A673 (cell line): Measurements from ENCODE around the gene MAP10.

Experiments used
- EZH2 ChIP-seq: fragments of 200-600 bp; sonication (generic); IDR thresholded peaks from 2 replicates; pipeline ENCODE4 v1.6.1; 2017; ENCODE audit warnings: borderline replicate concordance, low read depth, mild to moderate bottlenecking, mixed read lengths, antibody characterized with exemption, low read length; ENCODE audit not compliant: poor library complexity, severe bottlenecking
- TF ChIP-seq, protein P1 (sequence below): fragments of 300-800, 200-600 bp; sonication (generic); conservative IDR thresholded peaks from 2 replicates; pipeline ENCODE4 v1.5.1; 2017; ENCODE audit warnings: low read depth, mild to moderate bottlenecking, antibody characterized with exemption, low read length, moderate library complexity, mixed read lengths

DNA sequence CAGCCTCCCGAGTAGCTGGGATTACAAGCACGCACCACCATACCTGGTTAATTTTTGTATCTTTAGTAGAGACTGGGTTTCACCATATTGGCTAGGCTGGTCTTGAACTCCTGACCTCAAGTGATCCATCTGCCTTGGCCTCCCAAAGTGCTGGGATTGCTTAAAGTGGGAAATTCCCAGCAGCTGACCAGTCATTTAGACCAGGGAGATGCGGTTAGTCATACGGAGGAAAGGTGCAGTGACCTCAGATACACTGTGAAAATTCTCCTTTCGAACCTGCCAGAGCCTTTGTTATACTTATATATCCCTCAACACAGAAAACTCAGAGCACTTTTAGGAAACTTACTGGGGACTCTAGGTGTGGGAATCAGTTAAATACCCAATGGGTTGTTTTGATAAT lies 39.6 kb downstream of the MAP10 start:
- TF ChIP-seq, protein P1, sequence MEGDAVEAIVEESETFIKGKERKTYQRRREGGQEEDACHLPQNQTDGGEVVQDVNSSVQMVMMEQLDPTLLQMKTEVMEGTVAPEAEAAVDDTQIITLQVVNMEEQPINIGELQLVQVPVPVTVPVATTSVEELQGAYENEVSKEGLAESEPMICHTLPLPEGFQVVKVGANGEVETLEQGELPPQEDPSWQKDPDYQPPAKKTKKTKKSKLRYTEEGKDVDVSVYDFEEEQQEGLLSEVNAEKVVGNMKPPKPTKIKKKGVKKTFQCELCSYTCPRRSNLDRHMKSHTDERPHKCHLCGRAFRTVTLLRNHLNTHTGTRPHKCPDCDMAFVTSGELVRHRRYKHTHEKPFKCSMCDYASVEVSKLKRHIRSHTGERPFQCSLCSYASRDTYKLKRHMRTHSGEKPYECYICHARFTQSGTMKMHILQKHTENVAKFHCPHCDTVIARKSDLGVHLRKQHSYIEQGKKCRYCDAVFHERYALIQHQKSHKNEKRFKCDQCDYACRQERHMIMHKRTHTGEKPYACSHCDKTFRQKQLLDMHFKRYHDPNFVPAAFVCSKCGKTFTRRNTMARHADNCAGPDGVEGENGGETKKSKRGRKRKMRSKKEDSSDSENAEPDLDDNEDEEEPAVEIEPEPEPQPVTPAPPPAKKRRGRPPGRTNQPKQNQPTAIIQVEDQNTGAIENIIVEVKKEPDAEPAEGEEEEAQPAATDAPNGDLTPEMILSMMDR, result no peak
- no peak for TF ChIP-seq EZH2
